Stomach (tissue), 9 donors: ENCODE data around the gene TCP11. TPM values are rescaled to one million over a fixed set of nuclear protein-coding genes. Genes with fewer than 3 reads are reported as not detected.
A peak's percentile ranks its signal among the peaks of the same experiment; 100 is the strongest.

Experiments
- DNase-seq, 2 donors: peaks; one replicate each; pipeline versions ENCODE4 v3.0.0 to v3.0.0-alpha.2; 2013 to 2019
- H3K27ac ChIP-seq, 5 donors: fragments of 200-600 bp in 4 of 5; sonication (generic) in 4 of 5; one replicate each; pipeline ENCODE4 v1.5.1; 2013 to 2019; ENCODE audit warnings: mild to moderate bottlenecking in 1 of 5, moderate library complexity in 1 of 5
- H3K27me3 ChIP-seq, 3 donors: fragments of 200-600 bp; sonication (generic); one replicate each; pipeline ENCODE4 v1.5.1; 2017 to 2019; ENCODE audit warnings: mixed run types in 1 of 3
- H3K36me3 ChIP-seq, 4 donors: fragments of 200-600 bp; sonication (generic); 1 replicate in 3 of 4; 2 replicates in 1 of 4; pipeline ENCODE4 v1.5.1; 2016 to 2019
- H3K4me1 ChIP-seq, 4 donors: fragments of 200-600 bp; sonication (generic); one replicate each; pipeline ENCODE4 v1.5.1; 2016 to 2019
- H3K4me3 ChIP-seq, 4 donors: fragments of 200-600 bp; sonication (generic) in 3 of 4; one replicate each; pipeline ENCODE4 v1.5.1; 2016 to 2019; ENCODE audit warnings: mild to moderate bottlenecking in 1 of 4
- H3K9me3 ChIP-seq, 4 donors: fragments of 200-600 bp; sonication (generic); one replicate each; pipeline ENCODE4 v1.5.1; 2016 to 2019
- EP300 ChIP-seq: sonication (generic); formaldehyde crosslinking; IDR thresholded peaks from one replicate; pipeline ENCODE4 v1.6.1; 2017; ENCODE audit warnings: antibody characterized with exemption
- POLR2A ChIP-seq, 4 donors: fragments of 450-650 bp; IDR thresholded peaks; one replicate each; pipeline ENCODE4 v1.6.1; 2016; ENCODE audit warnings: antibody characterized with exemption in 4 of 4, control low read depth in 2 of 4, mild to moderate bottlenecking in 1 of 4, moderate library complexity in 1 of 4
- POLR2AphosphoS5 ChIP-seq, 3 donors: sonication (generic); formaldehyde crosslinking; IDR thresholded peaks; one replicate each; pipeline ENCODE4 v1.6.1; 2016; ENCODE audit warnings: antibody characterized with exemption in 3 of 3
- WGBS, 5 donors: extraction: QIAGEN DNeasy Blood & Tissue Kit in 3 of 5; methylation state at CpG; one replicate each; pipeline versions ENCODE4 v1.1.5 to v1.1.7; 2013 to 2018; 5-methylcytosine and 5-hydroxymethylcytosine counted together
- intact Hi-C: fragments of 100-400 bp; cut with DNase I; formaldehyde crosslinking; loops from one replicate; pipeline ENCODE4 v1.15.1; 2023; ENCODE audit warnings: low total_unique reads
- polyA plus RNA-seq, 3 donors: library from polyadenylated mRNA; stranded (reverse); fragments of 200-250 nt; gene quantifications; one replicate each; pipeline ENCODE4 v1.2.3, GENCODE V29; 2013
- total RNA-seq, 5 donors: library from RNA; depleted of rRNA; stranded (reverse); fragments of >200 nt; gene quantifications; one replicate each; pipeline versions ENCODE4 v1.1.0 to v1.2.3, GENCODE V29; 2014 to 2016
- TF ChIP-seq, protein P1 (sequence below), 7 experiments: fragments of 450-650 bp in 4 of 7; fragments of 200-600 bp in 3 of 7; sonication (generic) in 3 of 7; IDR thresholded peaks; one replicate each; pipeline ENCODE4 v1.5.1; 2016 to 2019; ENCODE audit warnings: antibody characterized with exemption in 7 of 7, control low read depth in 2 of 7, mild to moderate bottlenecking in 1 of 7
- donor health status: healthy with polysubstance abuse.
- donor health status: Bipolar disorder and iron deficiency.
- donor health status: healthy.

The TCP11 gene
- total and polyA plus RNA-seq, 8 donors, result 0.25 to 0.73 TPM; not detected in 6

DNA sequence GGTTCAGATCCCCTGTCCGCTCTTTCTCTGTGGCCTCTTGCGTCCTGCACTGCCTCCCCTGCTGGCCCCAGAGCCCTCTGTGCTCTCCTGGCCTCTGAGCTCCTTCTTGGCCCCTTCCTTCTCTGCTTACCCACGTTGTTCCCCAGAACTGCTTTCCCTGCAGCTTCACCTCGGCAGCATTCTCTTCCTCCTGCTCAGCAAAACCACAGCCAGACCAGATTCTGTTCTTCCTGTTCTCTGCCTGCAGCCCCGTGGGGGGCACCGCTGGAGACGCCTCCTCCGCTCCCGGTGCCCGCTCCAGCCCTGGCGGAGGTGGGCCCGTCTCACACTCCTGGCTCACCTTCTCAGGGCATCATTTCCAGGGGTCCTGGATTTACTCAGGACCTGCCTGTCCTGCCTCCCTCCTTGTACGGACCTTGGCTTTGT is 59.7 kb downstream of the TCP11 start:
- Histone ChIP-seq H3K27me3 (no peaks in the 10 kb centered on the region), H3K36me3 (peaks cover 84 to 100% (median 99%) of the 10 kb centered on the region in 4 donors), H3K4me3 (no peak overlapping the region), H3K27ac (peak overlapping the region in 3 of 5 donors; percentile 29 to 80 (median 52)), H3K9me3 (no peaks in the 10 kb centered on the region), H3K4me1 (peaks cover 0 to 20% (median 3%) of the 10 kb centered on the region in 4 donors)
- no peak for DNase-seq
- intact Hi-C loops, result no loop called here
- TF ChIP-seq, protein P1, sequence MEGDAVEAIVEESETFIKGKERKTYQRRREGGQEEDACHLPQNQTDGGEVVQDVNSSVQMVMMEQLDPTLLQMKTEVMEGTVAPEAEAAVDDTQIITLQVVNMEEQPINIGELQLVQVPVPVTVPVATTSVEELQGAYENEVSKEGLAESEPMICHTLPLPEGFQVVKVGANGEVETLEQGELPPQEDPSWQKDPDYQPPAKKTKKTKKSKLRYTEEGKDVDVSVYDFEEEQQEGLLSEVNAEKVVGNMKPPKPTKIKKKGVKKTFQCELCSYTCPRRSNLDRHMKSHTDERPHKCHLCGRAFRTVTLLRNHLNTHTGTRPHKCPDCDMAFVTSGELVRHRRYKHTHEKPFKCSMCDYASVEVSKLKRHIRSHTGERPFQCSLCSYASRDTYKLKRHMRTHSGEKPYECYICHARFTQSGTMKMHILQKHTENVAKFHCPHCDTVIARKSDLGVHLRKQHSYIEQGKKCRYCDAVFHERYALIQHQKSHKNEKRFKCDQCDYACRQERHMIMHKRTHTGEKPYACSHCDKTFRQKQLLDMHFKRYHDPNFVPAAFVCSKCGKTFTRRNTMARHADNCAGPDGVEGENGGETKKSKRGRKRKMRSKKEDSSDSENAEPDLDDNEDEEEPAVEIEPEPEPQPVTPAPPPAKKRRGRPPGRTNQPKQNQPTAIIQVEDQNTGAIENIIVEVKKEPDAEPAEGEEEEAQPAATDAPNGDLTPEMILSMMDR (IDR thresholded peaks at IDR 0.05), result no peak
- TF ChIP-seq POLR2A (IDR thresholded peaks at IDR 0.05) (no peak), POLR2AphosphoS5 (IDR thresholded peaks at IDR 0.05) (no peak), EP300 (no peak)
- WGBS, 5 donors, result 58 to 67% (median 67%) methylated on average over 12 to 13 of the region's 13 CpGs

DNA sequence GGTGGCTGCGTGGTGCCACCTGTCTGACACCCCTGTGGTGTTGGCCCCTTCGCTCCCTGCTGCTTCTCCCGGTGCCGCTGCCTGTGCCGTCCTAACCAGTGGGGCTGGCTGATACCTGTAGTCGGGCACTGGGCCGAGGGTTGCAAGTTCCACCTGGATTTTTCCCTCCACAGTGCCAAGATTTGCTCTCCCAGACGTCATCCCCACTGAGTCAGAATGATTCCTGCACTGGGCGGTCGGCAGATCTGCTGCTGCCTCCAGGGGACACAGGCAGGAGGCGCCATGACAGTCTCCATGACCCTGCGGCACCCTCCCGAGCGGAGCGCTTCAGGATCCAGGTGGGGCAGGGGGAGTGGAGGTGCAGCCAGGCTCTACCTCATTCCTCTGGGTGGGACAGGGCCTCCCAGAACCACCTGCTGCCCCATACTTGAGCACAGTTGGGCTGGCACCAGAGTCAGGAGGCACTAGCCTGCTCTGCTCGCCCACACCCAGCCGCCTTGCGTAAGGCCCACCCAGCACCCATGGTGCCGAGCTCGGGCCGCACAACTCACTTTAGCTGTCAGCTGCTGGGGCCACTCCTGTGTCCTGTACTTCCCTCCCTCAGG is 60.2 kb downstream of the TCP11 start:
- TF ChIP-seq, protein P1 (IDR thresholded peaks at IDR 0.05), result no peak
- TF ChIP-seq POLR2A (IDR thresholded peaks at IDR 0.05), result no peak
- no peak for TF ChIP-seq POLR2AphosphoS5 (IDR thresholded peaks at IDR 0.05)
- TF ChIP-seq EP300, result no peak
- H3K27me3 ChIP-seq, result no peaks in the 10 kb centered on the region
- intact Hi-C loops, result no loop called here
- H3K27ac ChIP-seq, result peak overlapping the region in 3 of 5 donors; percentile 29 to 80 (median 52)
- H3K9me3 ChIP-seq, result no peaks in the 10 kb centered on the region
- H3K4me3 ChIP-seq, result no peak overlapping the region
- peaks cover 0 to 19% (median 3%) of the 10 kb centered on the region in 4 donors for H3K4me1 ChIP-seq
- no peak for DNase-seq
- WGBS, 5 donors, result 85 to 92% (median 88%) methylated on average over 14 to 21 of the region's 21 CpGs
- peaks cover 81 to 99% (median 97%) of the 10 kb centered on the region in 4 donors for H3K36me3 ChIP-seq

DNA sequence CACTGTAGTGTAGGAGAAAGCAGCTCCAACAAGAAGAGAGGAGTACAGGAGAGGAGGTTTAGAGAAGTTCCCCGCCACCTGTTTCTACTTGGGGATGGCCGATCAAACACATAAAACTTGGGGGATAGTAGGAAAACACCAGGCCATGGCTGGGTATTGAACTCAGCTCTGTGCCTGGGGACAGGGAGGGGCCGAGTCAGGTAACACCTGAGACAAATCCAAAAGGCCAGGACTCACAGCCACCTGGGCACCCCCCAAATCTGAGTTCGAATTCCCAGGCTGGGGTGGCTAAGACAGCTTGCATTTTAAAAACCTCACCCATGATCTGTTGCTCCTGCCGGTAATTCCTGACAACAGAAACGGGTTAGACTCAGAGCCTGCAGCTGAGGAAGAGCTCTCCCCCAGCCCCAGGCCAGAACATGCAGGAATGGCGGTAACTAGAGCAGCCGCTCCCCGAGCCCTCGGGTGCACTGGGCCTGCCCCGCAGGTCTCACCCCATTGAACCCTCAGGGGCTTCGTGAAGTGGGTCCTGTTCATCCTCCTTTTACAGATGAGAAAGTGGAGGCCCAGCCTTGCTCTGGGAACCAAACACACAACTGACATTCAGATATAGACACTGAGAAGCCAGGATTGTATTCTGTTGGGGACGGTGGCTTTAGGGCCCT is 61.0 kb downstream of the TCP11 start:
- DNase-seq, result no peak
- intact Hi-C loops, result no loop called here
- TF ChIP-seq POLR2A (IDR thresholded peaks at IDR 0.05), result no peak
- TF ChIP-seq EP300, result no peak
- no peak for TF ChIP-seq POLR2AphosphoS5 (IDR thresholded peaks at IDR 0.05)
- TF ChIP-seq, protein P1 (IDR thresholded peaks at IDR 0.05), result no peak
- Histone ChIP-seq H3K4me3 (no peak overlapping the region), H3K9me3 (no peaks in the 10 kb centered on the region), H3K4me1 (peaks cover 0 to 19% (median 3%) of the 10 kb centered on the region in 4 donors), H3K27ac (no peak overlapping the region), H3K27me3 (no peaks in the 10 kb centered on the region), H3K36me3 (peaks cover 78 to 99% (median 93%) of the 10 kb centered on the region in 4 donors)
- WGBS, 5 donors, result 88 to 94% (median 94%) methylated on average over 8 to 13 of the region's 13 CpGs

DNA sequence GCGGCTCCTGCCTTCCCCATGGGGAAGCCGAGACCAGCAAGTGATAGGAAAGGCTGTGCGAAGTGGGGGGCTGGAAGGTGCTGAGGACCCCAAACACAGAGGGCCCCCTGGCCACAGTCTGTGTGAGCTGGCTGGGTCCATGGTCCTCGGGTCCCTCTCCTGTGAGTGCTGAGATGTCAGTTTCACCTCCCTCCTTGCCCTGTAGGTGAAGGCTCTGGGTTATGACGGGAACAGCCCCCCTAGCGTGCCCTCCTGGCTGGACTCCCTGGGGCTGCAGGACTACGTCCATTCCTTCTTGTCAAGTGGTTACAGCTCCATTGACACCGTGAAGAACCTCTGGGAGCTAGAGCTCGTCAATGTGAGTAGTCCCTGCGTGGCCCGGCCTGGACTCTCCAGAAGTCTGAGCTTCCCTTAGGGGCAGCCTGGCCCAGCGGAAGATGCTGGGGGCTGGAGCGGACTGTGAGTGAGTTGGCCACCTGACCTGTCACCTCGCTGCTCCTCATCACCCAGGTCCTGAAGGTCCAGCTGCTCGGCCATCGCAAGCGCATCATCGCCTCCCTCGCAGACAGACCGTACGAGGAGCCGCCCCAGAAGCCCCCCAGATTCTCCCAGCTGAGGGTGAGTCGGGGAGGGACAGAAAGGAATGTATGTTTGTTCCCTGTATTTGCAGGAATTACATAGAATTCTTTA is 61.7 kb downstream of the TCP11 start:
- Histone ChIP-seq H3K9me3 (no peaks in the 10 kb centered on the region), H3K4me3 (no peak overlapping the region), H3K36me3 (peaks cover 72 to 99% (median 89%) of the 10 kb centered on the region in 4 donors), H3K27me3 (no peaks in the 10 kb centered on the region), H3K4me1 (peaks cover 0 to 19% (median 3%) of the 10 kb centered on the region in 4 donors), H3K27ac (peak overlapping the region in 1 of 5 donors; percentile 3)
- TF ChIP-seq, protein P1 (IDR thresholded peaks at IDR 0.05), result no peak
- TF ChIP-seq EP300 (no peak), POLR2A (IDR thresholded peaks at IDR 0.05) (no peak), POLR2AphosphoS5 (IDR thresholded peaks at IDR 0.05) (no peak)
- DNase-seq, result no peak
- intact Hi-C loops, result no loop called here
- WGBS, 5 donors, result 91 to 96% (median 93%) methylated on average over 21 to 23 of the region's 23 CpGs
